A673 (cell line): ENCODE results near the gene HS3ST6.

Source experiments
- CTCF ChIP-seq: fragments of 300-800, 200-600 bp; sonication (generic); conservative IDR thresholded peaks from 2 replicates; pipeline ENCODE4 v1.5.1; 2017; ENCODE audit warnings: low read depth, mild to moderate bottlenecking, antibody characterized with exemption, low read length, moderate library complexity, mixed read lengths
- EZH2 ChIP-seq: fragments of 200-600 bp; sonication (generic); IDR thresholded peaks from 2 replicates; pipeline ENCODE4 v1.6.1; 2017; ENCODE audit warnings: borderline replicate concordance, low read depth, mild to moderate bottlenecking, mixed read lengths, antibody characterized with exemption, low read length; ENCODE audit not compliant: poor library complexity, severe bottlenecking

GRCh38 chr16:1918351-1919326 is at the start of gene HS3ST6:
- no peak for TF ChIP-seq CTCF
- TF ChIP-seq EZH2, result peak; percentile 88
